Measurements from ENCODE around the gene BBS1.

GRCh38 chr11:66529069-66529468, 18.6 kb downstream of the BBS1 start:
- TF ChIP-seq CTCF (conservative IDR thresholded peaks at IDR 0.05; ENCODE audit: low read length) (no peak), EZH2phosphoT487 (IDR thresholded peaks at IDR 0.05; ENCODE audit: borderline replicate concordance, low read depth, low read length) (no peak)
